HG03039 (cell line): Measurements from ENCODE around the gene KRT73.

ENCODE experiments used
- ATAC-seq: cut with Tn5 transposase; IDR thresholded peaks from one replicate; pipeline ENCODE4 v1.9.1; 2021; ENCODE audit warnings: mild to moderate bottlenecking, moderate library complexity; ENCODE audit not compliant: unreplicated experiment

KRT73 gene

DNA sequence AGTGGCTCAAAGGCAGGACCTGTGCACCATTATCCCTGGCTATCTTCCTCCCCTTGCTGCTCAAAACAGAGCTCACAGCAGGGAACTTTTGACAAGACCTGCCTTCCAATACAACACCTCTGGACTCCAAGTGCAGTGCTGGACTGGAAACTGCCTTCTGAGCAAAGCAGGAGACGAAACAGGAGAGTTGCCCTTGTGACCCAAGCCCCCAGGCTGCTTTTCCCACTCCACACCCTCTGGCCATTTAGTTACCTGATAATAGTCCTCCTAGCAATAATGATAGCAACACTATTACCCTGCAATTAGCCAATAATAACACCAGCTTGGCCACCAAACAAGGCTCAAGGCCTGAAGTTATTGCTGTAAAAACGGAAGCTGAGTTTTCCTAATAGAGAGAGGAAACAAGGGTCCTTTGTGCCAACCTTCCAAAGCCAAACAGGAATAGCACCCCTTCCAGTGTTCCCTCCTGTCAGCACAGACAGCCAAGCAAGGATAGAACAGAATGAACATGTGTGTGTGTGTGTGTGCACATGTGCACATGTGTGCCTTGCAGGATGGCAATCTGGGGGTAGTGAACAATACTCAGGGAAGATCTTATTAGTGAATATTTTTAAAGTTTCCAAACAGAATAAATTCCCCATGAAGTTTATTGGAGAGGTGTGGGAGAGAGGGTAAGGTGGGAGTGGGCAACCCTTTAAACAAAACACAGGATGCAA lies 9.2 kb upstream of the KRT73 start:
- ATAC-seq = no peak

DNA sequence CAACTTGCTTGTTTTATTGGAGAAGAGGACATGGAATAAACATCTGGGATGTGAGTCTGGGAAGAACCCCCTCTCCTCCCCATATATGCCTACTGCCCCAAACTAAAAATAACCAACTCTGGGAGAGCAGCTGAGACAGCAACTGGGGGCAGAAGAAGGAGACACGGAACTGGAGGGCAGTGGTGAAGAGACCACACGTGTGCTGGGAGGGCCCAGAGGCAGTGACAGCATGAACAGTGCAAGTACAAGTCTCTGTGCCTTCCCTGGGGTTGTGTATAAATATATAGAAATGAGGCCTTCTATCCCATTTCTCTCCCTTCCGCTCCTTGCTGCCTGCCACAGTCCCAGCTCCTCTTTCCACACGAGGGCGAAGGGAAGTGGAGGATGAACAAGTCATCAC lies 4.0 kb upstream of the KRT73 start:
- ATAC-seq = no peak

- ATAC-seq = no peak
Observed at GRCh38 chr12:52618866-52619265, 507 bp upstream of the KRT73 start.

GRCh38 chr12:52617403-52617785 lies 965 bp downstream of the KRT73 start:
- no peak for ATAC-seq

GRCh38 chr12:52616680-52617402 lies 1.5 kb downstream of the KRT73 start:
- ATAC-seq = no peak

- no peak for ATAC-seq
Observed at GRCh38 chr12:52615912-52616311, 2.4 kb downstream of the KRT73 start.

DNA sequence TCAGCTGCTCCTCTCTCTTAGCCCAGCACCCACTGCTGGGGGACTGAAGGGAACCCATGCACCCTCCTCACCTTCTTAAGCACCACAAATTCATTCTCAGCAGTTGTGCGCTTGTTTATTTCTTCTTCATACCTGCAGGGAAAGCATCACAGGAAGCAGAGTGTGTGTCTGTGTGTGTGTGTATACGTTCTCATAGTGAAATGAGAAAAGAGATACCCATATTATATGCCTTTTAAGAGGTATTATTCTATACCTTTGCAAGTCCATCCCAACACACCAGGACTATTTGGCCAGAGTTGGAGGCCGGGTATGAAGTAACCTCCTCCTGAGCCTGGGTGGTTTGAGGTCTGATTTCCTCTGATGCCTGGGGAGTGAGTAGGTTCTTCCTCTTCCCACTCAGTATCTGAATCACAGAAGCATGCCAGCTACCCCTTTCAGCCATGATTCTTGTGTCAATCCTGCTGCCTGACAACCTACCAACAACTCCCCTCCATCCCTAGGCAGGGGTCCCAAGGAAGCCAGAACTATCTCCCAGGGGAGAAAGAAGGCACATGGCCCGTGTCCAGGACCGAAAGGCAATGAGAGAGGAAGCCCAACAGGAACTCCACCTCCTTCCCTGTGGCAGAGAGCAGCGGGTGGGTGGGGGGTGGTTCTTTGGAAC lies 3.0 kb downstream of the KRT73 start:
- no peak for ATAC-seq

DNA sequence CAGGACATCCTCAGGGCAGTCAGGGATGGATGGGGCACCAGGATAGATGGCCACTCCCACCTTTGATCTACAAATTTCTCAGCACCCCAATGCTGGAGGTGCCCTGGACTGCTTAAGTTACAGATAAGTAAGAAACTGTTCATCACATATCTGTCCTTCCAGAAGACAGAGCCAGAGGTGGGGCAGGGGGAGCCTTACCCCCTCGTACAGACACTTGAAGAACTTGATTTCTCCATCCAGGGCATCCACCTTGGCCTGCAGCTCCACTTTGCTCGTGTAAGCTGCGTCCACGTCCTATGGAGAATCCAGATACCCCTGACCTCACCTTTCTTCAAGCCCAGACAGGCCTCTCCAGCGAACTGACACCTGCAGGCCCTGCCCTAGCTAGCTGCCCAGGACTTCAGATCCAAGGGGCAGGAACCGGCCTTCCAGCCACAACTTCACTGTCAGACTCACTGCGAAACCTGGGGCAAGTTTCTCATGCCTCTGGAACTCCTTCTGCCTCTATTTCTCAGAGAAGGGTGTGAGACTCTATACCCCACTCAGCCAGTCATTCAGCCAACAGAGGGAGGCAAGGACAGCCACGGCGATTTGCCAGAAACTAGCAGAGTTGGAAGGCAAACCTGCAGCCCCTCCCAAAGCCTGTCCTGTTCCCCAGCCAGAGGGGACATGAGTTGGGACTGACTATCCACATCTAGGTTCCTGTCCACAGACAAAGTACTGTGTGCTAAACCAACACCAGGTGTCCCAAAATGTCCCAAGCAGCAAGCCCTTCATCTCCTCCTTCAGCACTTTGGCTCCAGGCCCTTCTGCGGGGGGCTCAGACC lies 3.8 kb downstream of the KRT73 start:
- ATAC-seq = no peak

DNA sequence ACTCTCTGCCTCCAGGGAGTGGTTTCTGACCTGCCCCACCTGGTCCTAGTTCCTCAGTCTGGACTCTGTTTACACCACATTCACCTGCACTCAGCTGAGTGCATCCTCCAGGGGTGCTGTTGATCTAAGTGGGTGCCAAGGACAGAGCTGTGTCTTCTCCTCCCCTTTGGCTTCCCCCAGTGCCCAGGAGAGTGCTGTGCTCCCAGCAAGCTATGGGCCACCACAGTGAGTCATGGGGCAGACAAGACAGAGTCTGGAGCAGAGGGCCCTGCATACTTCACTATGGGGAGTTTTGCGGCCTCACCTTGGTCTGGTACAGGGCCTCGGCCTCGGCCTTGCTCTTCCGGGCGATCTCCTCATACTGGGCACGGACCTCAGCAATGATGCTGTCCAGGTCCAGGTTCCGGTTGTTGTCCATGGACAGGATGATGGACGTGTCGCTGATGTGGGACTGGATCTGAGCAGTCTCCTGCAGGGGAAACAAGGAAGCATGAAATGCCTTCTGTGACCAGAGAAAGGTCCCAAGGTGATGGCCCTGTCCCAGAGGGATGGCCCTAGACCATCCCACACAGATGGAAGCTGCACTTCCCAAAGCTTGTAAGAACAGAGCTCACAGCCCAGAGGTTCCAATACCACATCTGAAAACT lies 4.9 kb downstream of the KRT73 start:
- ATAC-seq = no peak

DNA sequence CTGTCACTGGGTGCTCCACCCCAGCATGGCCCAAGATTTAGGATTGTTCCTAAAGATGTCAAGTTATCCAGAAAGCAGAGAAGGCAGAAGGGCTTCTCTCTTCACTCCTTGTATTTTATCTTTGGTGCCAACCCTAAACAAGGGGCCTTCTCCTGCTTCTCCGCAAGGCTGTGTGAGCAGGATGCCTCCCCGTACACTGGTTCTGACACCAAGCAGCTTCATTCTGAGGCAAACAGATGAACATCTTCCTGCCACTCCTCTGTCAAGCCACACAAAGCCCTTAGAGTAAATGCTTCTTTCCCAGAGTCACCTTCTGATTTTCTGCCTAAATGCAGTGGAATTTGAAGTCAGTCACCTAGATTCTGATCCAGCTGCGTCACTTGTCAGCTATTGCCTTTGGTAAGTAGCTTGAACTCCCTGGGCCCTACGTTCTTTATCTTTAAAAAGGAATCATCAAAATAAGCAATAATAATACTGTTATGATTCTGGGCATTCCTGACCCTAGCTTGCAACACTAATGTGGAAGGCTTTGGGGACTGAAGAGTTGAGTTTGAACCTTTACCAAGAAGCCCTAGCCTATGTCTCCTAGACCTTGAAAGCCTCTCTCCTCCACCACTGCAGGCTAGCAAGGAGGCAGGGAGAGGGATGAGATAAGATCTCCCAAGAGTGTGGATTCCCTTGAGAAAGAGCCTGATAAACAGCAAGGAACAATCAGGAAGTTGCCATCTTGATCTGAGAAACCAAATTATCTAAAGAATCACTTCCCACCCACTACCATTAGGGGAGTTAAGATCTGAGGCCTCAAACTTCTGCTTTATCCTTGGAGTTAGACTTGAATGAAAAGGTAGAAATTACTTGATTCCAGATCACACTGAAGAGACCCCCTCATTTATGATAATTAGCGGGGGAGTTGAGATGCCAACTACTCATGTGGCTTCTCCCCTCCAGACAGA lies 5.7 kb downstream of the KRT73 start:
- ATAC-seq = no peak

DNA sequence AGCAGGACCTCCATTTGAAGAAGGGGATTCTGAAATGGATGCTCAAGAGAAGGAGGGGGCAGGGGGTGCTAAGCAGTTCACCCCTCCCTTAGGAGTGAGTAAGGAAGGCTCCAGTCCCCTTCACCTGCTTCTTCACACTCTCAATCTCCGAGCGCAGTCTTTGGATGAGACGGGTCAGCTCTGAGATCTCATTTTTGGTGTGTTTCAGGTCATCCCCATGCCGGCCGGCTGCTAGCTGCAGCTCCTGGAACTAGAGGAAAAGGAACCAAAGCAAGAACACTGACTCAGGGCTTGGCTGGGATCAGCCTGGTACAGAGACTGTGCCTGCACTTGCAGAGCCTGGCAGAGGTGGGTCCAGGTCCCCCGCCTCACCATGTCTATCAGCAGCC lies 7.3 kb downstream of the KRT73 start:
- ATAC-seq = no peak

GRCh38 chr12:52608826-52609630 lies 9.3 kb downstream of the KRT73 start:
- ATAC-seq = no peak

GRCh38 chr12:52608161-52608560 lies 10.2 kb downstream of the KRT73 start:
- no peak for ATAC-seq

- ATAC-seq = no peak
Observed at GRCh38 chr12:52607314-52607713, 11.0 kb downstream of the KRT73 start.

- ATAC-seq = no peak
Observed at GRCh38 chr12:52606581-52607218, 11.7 kb downstream of the KRT73 start.

GRCh38 chr12:52606096-52606495 lies 12.3 kb downstream of the KRT73 start:
- ATAC-seq = no peak

DNA sequence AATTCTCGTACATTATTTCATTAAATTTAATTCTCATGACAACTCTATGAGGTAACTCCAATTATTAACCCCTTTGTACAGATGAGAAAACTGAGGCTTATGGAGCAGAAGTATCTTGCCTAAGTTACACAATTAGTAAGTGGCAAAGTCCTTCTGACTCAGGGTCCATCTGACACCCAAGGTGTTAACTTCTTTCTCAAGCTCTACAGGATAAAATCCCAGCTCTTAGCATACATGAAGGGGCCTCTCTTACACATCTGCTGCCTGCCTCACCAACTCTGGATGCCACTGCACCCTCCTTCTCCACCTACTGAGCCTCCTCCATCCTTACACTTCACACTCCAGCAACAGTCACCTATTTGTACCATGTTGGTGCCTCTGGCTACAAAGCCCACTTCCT lies 12.8 kb downstream of the KRT73 start:
- no peak for ATAC-seq

DNA sequence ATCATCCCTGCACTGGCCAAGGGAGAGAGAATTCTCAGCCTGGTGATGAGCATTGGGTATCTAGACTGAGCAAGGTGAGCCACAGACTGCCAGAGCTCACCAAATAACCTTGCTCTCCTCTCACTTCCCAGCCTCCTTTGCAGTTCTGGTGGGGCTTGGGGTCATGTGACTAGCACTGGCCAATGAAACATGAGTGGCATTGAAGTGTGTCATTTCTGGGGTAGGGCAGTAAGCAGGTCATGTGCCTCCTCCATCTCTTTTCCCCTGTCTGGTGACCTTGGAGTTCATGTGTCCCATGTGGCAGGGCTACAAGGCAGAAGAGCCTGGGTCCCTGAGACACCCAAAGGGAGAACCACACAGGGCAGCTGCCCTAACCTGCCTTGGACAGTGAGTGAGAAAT lies 13.5 kb downstream of the KRT73 start:
- ATAC-seq = no peak
